Middle frontal gyrus (tissue), 1 donor: ENCODE measurements around the gene SAMD7.

Experiments
- DNase-seq: peaks from one replicate; pipeline ENCODE4 v3.0.0-alpha.2; 2015; ENCODE audit warnings: low spot score; ENCODE audit errors: extremely low spot score

SAMD7 gene

GRCh38 chr3:169907476-169907875, 3.9 kb upstream of the SAMD7 start:
- no peak for DNase-seq

- DNase-seq: no peak
Measured at GRCh38 chr3:169907944-169908343, 3.4 kb upstream of the SAMD7 start.

DNA sequence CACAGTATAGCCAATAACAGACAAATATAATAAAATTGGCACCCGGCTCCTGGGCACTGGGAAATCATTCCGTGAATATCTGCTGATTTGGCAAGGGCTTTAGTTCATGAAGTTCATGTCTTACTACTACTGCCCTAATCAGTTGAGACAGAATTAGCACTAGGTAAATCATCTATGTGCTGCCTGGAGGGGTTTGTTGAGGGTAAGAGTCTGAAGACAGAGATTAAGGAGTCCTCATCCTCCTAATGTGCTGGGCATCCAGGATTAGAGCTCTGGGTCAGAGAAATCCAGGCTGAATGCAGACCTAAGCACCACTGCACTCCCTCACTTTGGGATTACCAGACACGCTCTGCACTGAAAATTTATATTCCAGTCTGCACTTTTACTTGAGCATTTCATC, 2.0 kb downstream of the SAMD7 start:
- DNase-seq: no peak

DNA sequence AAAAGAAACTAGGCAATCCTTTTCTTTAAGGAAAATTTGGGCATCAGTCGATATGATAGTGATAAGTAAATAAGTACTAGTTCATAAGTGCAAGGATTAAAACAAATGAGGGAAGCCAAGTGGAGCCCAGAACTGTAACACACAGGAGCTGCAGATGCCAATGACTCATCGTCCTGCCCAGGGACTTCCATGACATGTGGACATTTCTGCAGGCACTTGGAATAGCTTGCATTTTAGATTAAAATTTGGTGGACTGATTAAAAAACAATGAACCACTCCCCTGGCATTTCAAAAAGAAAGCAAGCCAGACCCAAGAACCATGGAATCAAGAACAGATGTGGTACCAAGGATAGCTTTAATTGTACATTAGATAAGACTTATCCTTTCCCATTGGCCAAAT, 2.9 kb downstream of the SAMD7 start:
- no peak for DNase-seq

- no peak for DNase-seq
Measured at GRCh38 chr3:169923189-169923588, 11.8 kb downstream of the SAMD7 start.

- DNase-seq: no peak
Measured at GRCh38 chr3:169923831-169924230, 12.5 kb downstream of the SAMD7 start.

DNA sequence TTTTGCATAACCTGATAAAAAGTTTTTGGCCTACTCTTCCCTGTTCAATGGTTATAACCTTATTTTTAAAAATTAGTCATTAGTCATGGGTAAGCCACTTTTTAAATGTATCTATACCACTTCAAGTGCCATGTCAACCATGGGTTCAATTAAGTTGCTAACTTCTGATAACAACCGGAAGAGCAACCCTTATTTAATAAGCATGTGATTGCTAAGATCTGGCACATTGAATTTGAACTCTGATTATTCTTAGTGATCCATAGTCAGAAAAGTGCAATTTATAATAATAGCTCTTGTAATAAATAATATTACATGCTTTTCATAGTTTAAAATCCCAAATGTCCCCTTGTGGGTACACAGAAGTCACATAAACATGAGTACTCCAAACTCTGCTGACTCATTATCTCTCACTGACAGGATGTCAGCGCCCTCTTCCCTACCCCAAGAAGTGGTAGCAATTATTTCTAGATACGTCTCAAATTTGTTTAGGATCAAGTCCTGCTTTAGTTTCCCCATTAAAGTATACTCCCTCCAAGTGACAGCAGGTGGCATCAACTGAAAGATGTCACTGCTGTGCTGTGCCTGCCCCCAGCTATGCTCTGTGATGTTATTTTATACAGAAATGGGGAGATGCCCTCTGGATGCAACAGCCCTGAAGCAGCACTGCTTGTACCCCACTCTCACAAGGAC, 18.6 kb downstream of the SAMD7 start:
- DNase-seq: no peak

GRCh38 chr3:169930843-169931242, 19.5 kb downstream of the SAMD7 start:
- no peak for DNase-seq

DNA sequence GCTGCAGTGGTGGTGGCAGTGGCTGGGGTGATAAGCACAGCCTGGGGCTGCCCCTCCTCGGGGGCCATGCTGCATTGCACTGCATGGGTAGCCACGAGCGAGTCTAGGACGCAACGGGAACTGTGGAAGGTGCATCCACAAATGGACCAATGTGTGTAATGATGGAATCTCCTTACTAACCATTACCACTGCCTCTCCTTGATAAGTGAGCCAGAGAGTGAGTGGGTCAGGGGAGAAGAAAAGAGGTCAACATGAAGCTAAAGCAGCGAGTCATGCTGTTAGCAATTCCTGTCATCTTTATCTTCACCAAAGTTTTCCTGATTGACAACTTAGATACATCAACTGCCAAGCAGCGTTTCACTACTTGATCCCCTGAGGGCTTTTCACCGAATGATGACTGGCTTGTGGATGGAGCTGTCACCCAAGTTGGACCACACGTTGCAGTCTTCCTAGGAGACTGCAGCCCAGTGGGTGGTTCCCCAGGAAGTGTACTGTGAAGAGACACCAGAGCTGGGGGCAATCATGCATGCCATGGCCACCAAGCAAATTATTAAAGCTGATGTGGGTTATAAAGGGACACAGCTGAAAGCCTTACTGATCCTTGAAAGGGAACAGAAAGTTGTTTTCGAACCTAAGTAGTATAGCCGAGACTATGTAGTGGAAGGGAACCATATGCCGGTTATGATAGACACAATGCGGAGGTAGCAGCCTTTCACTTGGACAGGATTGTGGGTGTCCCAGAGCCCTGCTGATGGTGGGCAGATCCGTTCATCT, 20.6 kb downstream of the SAMD7 start:
- no peak for DNase-seq

DNA sequence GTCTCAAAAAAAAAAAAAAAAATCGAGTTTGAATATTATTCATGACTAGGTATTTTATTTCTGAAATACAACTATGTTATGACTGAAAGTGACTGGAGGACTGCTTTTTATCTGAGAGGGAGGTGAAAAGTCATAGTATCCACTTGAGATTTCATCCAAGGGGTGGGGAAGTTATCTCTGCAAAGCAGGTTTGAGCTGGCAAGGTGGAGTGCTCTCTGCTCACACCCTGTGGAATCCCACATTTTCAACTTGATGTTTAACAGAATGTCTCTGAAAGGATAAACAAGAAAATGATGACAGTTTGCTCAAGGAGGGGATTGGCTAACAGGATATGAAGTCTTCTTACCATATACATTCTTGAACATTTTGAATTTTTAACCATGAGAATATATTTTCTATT, 27.9 kb downstream of the SAMD7 start:
- DNase-seq: no peak

GRCh38 chr3:169939751-169940150, 28.4 kb downstream of the SAMD7 start:
- no peak for DNase-seq

- DNase-seq: no peak
Measured at GRCh38 chr3:169940470-169941181, 29.3 kb downstream of the SAMD7 start.

DNA sequence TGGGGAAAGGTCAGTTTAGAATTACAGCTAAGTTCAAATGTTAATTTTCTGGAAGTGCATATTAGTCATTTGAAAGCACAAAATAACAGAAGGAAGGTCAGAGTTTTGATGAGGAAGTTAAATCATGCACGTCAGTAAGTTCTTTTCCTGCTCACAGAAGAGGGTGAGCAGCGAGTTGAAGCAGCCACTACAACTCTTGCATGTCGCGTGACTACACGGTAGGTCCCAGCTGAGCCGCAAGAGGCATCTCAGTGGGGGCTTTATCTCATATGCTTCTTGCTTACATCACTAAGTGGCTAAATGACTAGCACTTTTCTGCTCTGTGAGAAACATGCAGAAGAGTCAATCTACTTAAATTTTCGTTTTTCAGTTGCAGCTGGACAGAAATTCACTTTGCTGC, 33.9 kb downstream of the SAMD7 start:
- DNase-seq: no peak

DNA sequence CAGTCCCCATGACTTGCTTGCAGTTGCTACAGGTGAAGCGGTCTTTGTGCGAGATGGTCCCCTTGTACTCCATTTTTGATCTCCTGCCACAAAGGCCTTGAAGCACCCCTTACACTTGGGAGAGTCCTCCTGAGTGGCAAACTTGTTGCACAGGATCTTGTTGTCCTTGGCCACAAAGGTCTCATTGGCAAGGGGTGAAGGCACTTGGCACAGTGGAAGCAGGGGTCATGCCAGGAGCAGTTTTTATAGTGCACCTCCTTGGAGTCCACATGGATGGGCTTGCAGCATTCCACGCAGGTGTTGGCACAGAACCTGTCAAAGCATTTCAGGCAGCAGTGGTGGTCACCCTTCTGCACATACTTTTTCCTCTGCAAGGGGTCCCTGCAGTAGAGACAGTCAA, 35.0 kb downstream of the SAMD7 start:
- no peak for DNase-seq

GRCh38 chr3:169948559-169949448, 37.4 kb downstream of the SAMD7 start:
- no peak for DNase-seq

GRCh38 chr3:169952045-169952444, 40.7 kb downstream of the SAMD7 start:
- no peak for DNase-seq

DNA sequence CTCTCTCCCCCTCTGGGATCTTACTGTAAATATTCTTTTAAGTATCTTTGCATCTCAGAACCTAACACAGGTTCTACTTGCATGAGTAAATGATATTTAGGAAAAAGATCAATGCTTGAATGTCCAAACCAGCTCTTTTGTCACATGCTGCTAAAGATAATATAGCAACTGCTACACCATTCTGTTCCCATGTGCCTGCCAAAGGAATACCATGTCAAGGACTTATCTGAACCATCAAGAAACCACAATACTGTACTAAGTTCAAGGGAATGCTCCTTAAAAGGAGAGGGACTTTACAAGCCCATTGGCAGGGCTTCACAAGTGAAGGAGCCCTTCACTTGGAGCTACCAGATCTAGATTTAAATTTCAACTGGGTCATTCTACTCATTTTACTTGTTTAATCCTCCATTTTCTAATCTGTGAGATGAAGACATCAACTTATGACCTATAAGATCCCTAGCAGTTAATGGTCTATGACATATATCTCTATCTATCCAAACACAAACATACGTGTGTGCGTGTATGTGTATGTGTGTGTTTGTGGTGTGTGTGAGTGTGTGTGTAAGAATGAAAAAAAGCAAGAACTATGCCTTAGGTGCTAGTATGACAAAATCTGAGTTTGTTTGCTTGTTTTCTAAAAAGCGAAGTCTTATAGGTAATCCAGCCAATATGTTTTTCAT, 42.2 kb downstream of the SAMD7 start:
- no peak for DNase-seq

- no peak for DNase-seq
Measured at GRCh38 chr3:169954142-169954756, 42.9 kb downstream of the SAMD7 start.

GRCh38 chr3:169955406-169955805, 44.0 kb downstream of the SAMD7 start:
- DNase-seq: no peak

DNA sequence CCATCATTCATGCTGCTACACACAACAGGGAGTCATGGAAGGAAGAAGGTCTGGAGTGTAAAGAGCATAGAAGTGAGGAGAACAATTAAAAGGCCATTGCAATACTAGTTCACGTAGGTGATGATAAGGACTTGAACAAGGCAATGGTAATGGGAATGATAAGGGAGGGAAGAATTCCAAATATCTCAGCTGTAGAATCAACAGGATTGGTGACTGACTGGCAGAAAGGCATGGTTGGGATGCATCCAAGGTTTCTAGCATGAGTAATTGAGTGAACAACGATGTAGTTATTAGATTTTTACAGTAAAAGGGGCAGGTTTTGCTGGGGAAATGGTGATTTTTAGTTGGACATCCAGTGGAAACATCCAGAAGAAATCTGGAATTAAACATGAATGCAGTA, 52.8 kb downstream of the SAMD7 start:
- DNase-seq: no peak
